LNCaP clone FGC (cell line): ENCODE results near the gene MORN1.

Source experiments
- DNase-seq: peaks from one replicate; pipeline ENCODE4 v3.0.0-alpha.2; 2011; ENCODE audit warnings: low read depth
- H3K4me3 ChIP-seq: 2 replicates; pipeline ENCODE4 v1.5.1; 2011; ENCODE audit warnings: mild to moderate bottlenecking, low read depth, low read length, control low read depth
- CTCF ChIP-seq: IDR thresholded peaks from 2 replicates; pipeline ENCODE4 v1.5.1; 2012; ENCODE audit warnings: mild to moderate bottlenecking; ENCODE audit not compliant: control insufficient read depth, insufficient read depth; ENCODE audit errors: extremely low read depth

MORN1 gene

DNA sequence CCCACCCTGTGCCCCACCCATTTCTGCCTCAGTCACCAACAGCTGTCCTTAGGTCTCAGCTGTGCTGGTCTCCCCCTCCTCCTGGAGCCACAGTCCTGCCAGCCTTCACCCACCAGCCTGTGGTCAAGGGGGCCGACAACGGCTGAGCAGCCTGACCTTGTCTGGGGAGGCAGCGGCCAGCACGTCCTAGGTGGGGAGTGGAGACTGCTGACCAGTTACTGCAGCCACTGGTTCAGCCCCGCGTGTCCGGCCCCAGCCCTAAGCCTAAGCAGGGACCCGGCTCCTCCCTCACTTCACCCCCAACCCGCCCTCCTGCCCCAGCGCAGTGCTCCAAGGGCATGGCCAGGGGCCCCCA is 79.2 kb downstream of the MORN1 start:
- DNase-seq: no peak
- TF ChIP-seq CTCF: no peak

GRCh38 chr1:2311184-2312032 is 79.9 kb downstream of the MORN1 start:
- no peak for TF ChIP-seq CTCF
- no peak overlapping the region for H3K4me3 ChIP-seq
- DNase-seq: no peak

More for the DNA sequence above, 79.2 kb downstream of the MORN1 start:
- H3K4me3 ChIP-seq: no peak overlapping the region

DNA sequence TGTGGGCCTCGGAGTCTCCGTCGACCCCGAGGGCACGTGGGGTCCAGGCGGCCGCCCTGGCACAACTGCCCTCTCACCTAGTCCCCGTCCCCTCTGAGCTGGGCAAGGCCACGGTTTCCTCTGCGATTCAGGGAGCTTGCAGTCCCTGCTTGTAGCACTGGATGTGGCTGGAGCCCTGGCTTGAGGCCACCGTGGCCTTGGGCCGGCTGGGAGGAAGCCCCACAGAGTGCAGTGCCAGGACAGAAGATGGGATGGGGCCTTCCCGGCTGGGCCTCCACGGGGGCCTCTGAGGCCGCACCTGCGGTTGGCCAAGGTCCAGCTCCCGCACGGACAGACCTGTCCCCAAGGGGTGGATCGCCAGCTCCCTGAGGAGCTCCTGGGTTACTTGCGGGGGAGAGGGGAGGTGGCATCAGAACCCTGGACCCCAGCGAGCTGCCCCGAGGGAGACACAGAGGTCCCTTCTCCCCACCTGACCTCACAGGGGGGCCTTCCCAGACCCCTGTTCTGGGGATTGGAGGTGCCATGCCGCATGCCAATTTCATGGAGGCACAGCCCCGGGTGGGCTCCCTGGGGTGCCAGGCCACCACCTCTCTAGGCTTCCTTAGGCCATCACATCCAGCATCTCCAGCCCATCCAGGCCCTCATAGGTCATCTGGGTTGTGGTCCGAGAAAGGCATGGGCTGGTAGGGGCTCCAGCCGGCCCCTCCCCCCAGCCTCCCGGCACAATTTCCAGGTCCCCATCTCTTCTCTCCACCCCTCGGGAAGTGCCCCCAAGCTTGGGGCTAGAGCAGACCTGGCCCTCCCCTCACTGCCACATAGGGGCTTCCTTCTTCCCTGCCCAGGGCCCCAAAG is 80.8 kb downstream of the MORN1 start:
- no peak for DNase-seq
- H3K4me3 ChIP-seq: no peak overlapping the region
- TF ChIP-seq CTCF: no peak

DNA sequence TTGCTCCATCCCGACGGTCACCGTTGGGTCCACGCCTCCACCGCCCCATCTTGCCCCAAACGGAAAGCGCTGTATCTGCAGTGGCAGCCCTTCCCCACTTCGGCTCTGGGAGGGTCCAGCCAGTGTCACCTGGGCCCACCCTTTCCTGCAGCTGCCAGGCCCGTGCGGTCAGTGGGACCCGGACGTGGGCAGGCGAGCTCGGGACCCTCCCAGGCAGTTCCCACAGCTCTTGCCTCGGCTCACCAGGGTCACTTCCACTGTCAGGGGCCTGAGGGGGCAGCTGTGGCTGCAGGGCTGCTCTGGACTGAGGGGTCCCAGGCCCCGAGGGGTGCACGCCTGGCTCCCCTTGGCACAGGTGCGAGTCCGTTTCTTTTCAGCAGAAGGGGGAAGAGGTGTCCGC is 82.5 kb downstream of the MORN1 start:
- no peak for TF ChIP-seq CTCF
- DNase-seq: no peak
- no peak overlapping the region for H3K4me3 ChIP-seq

GRCh38 chr1:2307972-2308371 is 83.4 kb downstream of the MORN1 start:
- no peak overlapping the region for H3K4me3 ChIP-seq
- TF ChIP-seq CTCF: no peak
- no peak for DNase-seq

DNA sequence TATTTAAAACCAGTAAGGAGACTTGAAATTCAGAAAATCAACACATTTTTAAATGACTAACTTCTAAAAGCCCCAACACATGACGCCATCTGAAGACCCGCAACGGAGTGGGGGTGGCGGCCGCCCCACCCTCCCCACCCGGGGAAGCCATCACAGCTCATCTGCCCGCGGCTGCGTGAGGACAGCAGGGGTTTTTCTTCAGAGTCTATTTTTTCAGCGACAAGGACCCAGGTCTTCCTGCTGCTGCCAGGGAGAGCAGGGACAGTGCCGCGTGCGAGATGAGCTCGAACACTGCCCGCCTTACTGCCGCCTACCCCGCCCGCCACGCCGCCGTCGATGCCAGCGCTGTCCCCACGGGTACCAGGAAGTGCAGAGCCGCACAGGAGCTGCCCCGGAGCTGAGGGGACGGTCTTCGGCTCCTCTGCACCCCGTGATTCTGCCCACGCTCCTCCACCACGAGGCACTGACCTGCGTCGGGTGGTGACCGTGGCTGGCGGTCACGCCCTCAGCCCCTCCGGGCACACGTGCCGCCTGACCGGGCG is 84.2 kb downstream of the MORN1 start:
- no peak overlapping the region for H3K4me3 ChIP-seq
- DNase-seq: no peak
- TF ChIP-seq CTCF: no peak
